GM04504 (cell line): ENCODE results near the gene CPD.

ENCODE experiments used
- DNase-seq: peaks from one replicate; pipeline ENCODE4 v3.0.0-alpha.2; 2012; ENCODE audit warnings: low read depth

Gene CPD

GRCh38 chr17:30354701-30355100, 24.0 kb upstream of the CPD start:
- DNase-seq = no peak

GRCh38 chr17:30357476-30357875, 21.3 kb upstream of the CPD start:
- no peak for DNase-seq

GRCh38 chr17:30358055-30358760, 20.5 kb upstream of the CPD start:
- DNase-seq = no peak

- DNase-seq = no peak
Measured at GRCh38 chr17:30360086-30360808, 18.5 kb upstream of the CPD start.

- DNase-seq = no peak
Measured at GRCh38 chr17:30361766-30362279, 16.9 kb upstream of the CPD start.

- peak; percentile 34 for DNase-seq
Measured at GRCh38 chr17:30363715-30364202, 15.0 kb upstream of the CPD start.

- no peak for DNase-seq
Measured at GRCh38 chr17:30366536-30366935, 12.2 kb upstream of the CPD start.

- DNase-seq = no peak
Measured at GRCh38 chr17:30368912-30369720, 9.6 kb upstream of the CPD start.

GRCh38 chr17:30369995-30370394, 8.7 kb upstream of the CPD start:
- no peak for DNase-seq

GRCh38 chr17:30372755-30373154, 6.0 kb upstream of the CPD start:
- DNase-seq = no peak

GRCh38 chr17:30375661-30376060, 3.1 kb upstream of the CPD start:
- no peak for DNase-seq

GRCh38 chr17:30376621-30377452, 1.9 kb upstream of the CPD start:
- DNase-seq = peak; percentile 60

- no peak for DNase-seq
Measured at GRCh38 chr17:30377574-30378240, 1.0 kb upstream of the CPD start.

- DNase-seq = no peak
Measured at GRCh38 chr17:30378241-30378824, 394 bp upstream of the CPD start.

GRCh38 chr17:30379303-30379902, 676 bp downstream of the CPD start:
- DNase-seq = no peak

GRCh38 chr17:30379903-30380381, 1.2 kb downstream of the CPD start:
- no peak for DNase-seq

GRCh38 chr17:30380643-30381339, 2.1 kb downstream of the CPD start:
- no peak for DNase-seq

GRCh38 chr17:30381340-30381659, 2.6 kb downstream of the CPD start:
- no peak for DNase-seq

GRCh38 chr17:30382345-30382744, 3.6 kb downstream of the CPD start:
- no peak for DNase-seq
